ENCODE measurements around the gene KRTAP5-5. TPM values are rescaled to one million over a fixed set of nuclear protein-coding genes. Genes with fewer than 3 reads are reported as not detected.
"Not testable (repeated sequence)": the region's sequence is repeated elsewhere in the genome, so short reads cannot be mapped to it uniquely, and the experiment has no call there.

Gene KRTAP5-5
- not detected for total RNA-seq
- long read RNA-seq, result 0 reads

GRCh38 chr11:1629326-1630185 lies at the start of gene KRTAP5-5:
Gene KRTAP5-5, plus strand, starts transcription at chr11:1629775. Its CDS starts 66 bp downstream, at chr11:1629841.
- no peak within 1 kb of the TSS for H3K4me3 ChIP-seq

GRCh38 chr11:1581976-1582375 lies 47.6 kb upstream of the KRTAP5-5 start:
- ATAC-seq (no peak), DNase-seq (no peak)
- no peak overlapping the region for H3K27ac ChIP-seq
- intact Hi-C loops (cut with DNase I), result no loop called here
- no peak overlapping the region for H3K4me3 ChIP-seq
- no peaks in the 10 kb centered on the region for H3K36me3 ChIP-seq
- no peaks in the 10 kb centered on the region for H3K9me3 ChIP-seq
- H3K27me3 ChIP-seq (ENCODE audit: low read depth), result no peaks in the 10 kb centered on the region
- no peaks in the 10 kb centered on the region for H3K4me1 ChIP-seq
- no peak for TF ChIP-seq CTCF (IDR thresholded peaks at IDR 0.05)

More at GRCh38 chr11:1629326-1630185, at the start of gene KRTAP5-5:
- H3K9me3 ChIP-seq, result no peaks in the 10 kb centered on the region
- no peak for ATAC-seq
- peaks cover 35% of the 10 kb centered on the region for H3K27me3 ChIP-seq (ENCODE audit: low read depth)
- no peaks in the 10 kb centered on the region for H3K36me3 ChIP-seq
- no peak for DNase-seq
- H3K27ac ChIP-seq, result no peak within 1 kb of the TSS
- intact Hi-C loops (cut with DNase I), result no loop called here
- H3K4me1 ChIP-seq, result peaks cover 13% of the 10 kb centered on the region
- TF ChIP-seq CTCF (IDR thresholded peaks at IDR 0.05), result no peak

- intact Hi-C loops (cut with DNase I); H3K27ac ChIP-seq; H3K4me3 ChIP-seq; H3K36me3 ChIP-seq; H3K27me3 ChIP-seq (ENCODE audit: low read depth); H3K4me1 ChIP-seq; DNase-seq; ATAC-seq; H3K9me3 ChIP-seq: not testable (repeated sequence)
These were observed 46.7 kb upstream of the KRTAP5-5 start for GRCh38 chr11:1582909-1583308.

- DNase-seq; H3K36me3 ChIP-seq; H3K27ac ChIP-seq; ATAC-seq; intact Hi-C loops (cut with DNase I); H3K4me3 ChIP-seq; H3K27me3 ChIP-seq (ENCODE audit: low read depth); H3K9me3 ChIP-seq: not testable (repeated sequence)
- peaks cover 14% of the 10 kb centered on the region for H3K4me1 ChIP-seq
These were observed 44.8 kb upstream of the KRTAP5-5 start, which contains the start of gene KRTAP5-1 for GRCh38 chr11:1584661-1585370. Gene KRTAP5-1, minus strand, starts transcription at chr11:1585283. Its CDS starts 34 bp downstream, at chr11:1585249.

GRCh38 chr11:1586699-1587098 lies 42.9 kb upstream of the KRTAP5-5 start:
- Histone ChIP-seq H3K36me3 (no peaks in the 10 kb centered on the region), H3K9me3 (no peaks in the 10 kb centered on the region), H3K27me3 (ENCODE audit: low read depth) (no peaks in the 10 kb centered on the region), H3K4me3 (no peak overlapping the region), H3K4me1 (peaks cover 17% of the 10 kb centered on the region), H3K27ac (no peak overlapping the region)
- DNase-seq (no peak), ATAC-seq (no peak)
- TF ChIP-seq CTCF (IDR thresholded peaks at IDR 0.05), result no peak
- intact Hi-C loops (cut with DNase I), result no loop called here

GRCh38 chr11:1589191-1589963 lies 40.2 kb upstream of the KRTAP5-5 start:
- DNase-seq; H3K27me3 ChIP-seq (ENCODE audit: low read depth); H3K36me3 ChIP-seq; intact Hi-C loops (cut with DNase I); H3K4me3 ChIP-seq; H3K9me3 ChIP-seq: not testable (repeated sequence)
- H3K4me1 ChIP-seq, result peaks cover 17% of the 10 kb centered on the region
- ATAC-seq, result peak; percentile 49 to 67
- H3K27ac ChIP-seq, result peak overlapping the region; percentile 34
